ENCODE measurements around the gene FBXO36.
A peak's percentile ranks its signal among the peaks of the same experiment; 100 is the strongest.
"Not testable (repeated sequence)": the region's sequence is repeated elsewhere in the genome, so short reads cannot be mapped to it uniquely, and the experiment has no call there.

FBXO36 gene

DNA sequence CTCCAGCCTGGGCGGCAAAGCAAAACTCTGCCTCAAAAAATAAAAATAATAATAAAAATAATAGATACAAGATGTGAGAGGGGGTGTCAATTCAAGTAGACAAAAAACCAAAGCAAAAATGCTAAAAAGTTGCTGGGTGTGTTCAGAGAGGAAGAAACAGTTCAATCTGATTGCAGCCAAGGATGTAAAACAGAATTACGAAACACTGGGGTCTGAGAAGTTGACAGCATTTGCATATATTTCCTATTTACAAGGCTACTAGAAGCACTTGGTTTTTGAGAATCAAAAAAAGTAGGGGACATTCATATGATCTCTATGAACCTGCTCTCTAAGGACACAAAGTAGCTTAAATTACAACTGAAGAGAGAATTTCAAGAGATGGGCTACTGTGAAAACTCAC lies 8.1 kb upstream of the FBXO36 start:
- DNase-seq = no peak

DNA sequence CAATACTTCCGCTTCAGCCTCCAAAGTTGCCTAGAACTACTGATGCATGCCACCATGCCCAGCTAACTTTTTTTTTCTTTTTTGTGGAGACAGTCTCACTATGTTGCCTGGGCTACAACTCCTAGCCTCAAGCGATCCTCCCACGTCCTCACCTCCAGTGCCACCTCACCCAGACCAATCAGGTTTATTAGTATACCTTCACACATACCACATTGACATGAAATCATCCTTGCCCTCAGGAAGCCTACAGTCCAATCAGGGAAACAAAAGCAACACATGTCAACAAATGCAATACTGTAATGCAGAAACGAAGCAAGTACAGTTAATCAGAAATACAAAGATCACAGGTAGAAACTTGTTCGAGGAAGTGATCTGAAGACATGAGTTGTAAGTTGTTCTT lies 4.5 kb upstream of the FBXO36 start:
- no peak for DNase-seq

DNA sequence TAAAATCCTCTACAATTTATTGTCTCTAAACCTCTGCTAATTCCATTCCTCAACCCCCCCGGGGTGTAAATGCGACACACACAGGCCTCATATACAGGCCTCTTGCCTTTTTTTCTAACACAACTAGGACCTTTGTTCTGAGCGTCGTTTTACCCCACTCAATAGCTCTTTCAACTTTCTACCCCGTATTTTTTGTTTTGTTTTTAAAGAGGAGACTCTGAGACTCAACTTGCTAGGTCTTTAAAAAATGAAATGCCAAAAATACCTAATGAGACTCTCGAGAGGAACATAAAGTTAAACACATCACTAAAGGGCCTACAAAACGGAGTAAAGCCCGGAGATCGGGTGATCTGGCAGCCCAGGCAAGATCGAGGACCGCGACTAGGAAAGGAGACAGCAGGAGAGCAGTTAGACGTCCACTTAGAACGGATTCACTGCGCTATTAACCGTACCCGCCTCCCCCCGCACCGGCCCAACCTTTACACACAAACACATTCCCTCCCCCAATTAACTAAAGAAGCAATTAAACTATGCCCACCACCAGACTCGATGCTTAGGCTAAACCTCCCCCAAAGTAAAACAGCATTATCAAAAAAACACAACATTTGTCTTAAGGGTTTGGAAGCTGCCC lies 2.2 kb upstream of the FBXO36 start:
- peak; percentile 32 for DNase-seq

DNA sequence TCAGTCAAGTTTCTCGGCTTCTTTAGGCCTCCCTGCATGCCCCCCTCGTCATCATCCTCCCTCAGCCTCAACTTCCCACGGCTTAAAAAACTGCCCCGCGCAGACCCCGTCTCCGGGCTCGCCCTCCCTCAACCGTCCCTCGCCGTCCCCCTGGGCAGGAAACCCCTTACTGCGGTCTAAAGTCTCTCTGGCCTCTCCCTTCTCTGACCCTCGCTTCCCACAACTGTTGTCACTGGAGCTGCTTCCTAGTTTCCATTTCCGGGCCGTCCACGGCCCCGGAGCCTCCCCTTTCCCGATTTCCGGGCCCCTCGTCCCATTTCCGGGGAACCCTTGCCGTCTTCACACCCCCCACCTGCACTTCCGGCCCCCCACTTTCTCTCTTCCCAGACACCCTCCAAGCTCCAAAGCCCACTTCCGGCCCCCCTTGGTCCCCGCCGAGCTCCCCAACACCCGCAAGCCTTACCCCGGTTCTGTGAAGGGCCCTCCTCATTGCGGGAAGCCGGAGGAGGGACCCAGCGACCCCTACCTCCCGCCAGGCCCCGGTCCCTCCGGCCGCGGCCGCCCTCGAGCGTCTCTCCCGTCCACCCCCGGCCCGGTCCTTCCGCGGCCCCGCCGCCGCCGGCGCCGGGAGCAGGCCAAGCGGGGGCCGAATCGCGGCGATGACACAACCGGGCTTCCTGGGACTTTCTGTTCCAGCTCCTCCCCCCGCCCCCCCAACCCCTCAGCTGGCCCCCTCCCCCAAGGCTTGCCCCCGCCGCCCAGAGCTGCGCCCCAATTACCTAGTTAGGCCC lies 1.0 kb upstream of the FBXO36 start:
- DNase-seq = peak; percentile 74

DNA sequence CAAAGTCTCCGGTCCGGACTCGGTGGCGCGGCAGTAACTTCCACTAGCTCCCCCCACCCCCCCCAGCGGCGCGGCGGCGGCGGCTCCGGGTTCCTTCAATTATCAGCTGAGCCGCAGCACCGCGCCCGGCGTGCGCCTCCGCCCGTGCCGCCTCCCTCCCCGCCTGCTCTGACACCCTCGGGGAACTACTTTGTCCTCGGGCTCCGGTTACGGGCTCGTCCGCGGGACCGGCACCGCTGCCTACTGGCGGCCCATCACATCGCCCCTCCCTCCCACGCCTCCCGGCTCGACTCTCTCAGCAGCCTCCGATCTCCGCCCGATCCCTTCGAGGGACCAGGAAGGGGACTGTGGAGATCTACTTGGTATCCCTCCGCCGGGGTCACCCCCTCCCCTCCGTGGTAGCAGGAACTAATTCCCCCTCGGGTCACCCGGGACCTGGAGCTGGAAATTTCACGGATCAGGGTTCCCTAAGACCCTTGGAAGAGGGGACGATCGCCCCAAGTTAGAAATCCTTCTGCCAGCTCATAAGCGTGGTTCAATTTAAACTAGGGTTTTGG lies 333 bp upstream of the FBXO36 start, which contains the start of gene TRIP12:
Gene TRIP12, minus strand, starts transcription at position 118 of the 557 bp plus-strand sequence. CDS start 41,930 bp downstream, outside the sequence.
- peak; percentile 88 for DNase-seq

DNA sequence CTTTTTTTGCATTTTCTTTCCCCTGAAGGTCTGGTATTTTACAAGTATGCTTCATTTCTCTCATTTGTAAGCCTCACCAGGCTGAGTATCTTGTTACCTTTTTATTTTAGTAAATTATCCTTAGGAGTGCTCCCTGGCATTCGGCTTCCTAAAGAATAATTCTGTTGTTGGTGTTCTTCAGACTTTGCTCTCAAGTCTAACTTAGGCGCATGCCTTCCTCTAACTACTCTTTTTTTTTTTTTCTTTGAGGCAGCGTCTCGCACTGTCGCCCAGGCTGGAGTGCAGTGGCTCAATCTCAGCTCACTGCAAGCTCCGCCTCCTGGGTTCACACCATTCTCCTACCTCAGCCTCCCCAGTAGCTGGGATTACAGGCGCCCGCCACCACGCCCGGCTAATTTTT lies 2.2 kb downstream of the FBXO36 start:
- DNase-seq = not testable (repeated sequence)

DNA sequence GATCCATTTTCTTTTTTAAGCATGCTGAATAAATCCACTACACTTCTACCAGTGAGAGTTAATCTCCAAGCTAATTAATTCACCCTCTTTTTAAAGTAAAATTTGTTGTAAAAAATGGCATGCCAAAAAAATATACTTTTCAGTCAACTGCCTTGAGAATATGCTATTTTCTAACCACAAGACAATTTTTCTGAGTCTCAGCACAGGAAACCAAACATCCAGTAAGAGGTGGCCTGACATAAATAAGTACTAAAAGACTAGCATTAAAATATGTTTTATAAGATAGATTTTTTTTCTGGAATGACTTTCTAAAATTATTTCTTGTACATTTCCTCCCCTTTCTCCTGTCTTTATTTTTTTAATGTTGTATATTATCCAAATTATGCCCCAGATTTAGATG lies 2.9 kb downstream of the FBXO36 start:
- no peak for DNase-seq

DNA sequence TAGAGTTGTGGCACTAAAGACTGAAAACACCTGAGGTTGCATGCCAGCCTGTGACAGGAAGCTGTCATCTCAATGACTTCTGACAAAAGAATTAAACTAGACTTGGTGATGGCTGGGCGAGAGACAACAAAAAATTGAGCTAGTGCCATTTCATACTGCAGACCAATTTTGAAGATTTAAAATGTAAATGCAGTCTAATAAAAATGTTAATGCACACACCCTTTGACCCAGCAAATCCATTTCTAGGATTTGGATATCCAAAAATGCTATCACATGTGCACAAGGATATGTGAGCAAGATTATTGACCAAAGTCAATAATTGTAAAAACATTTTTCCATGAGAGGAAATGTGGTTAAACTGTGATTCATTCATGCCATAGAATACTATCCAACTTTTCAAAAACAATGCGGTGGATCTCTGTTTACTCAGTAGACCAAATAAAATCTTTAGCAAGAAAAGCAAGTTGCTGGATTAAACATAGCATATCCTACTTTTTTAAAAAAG lies 5.6 kb downstream of the FBXO36 start:
- DNase-seq = no peak

DNA sequence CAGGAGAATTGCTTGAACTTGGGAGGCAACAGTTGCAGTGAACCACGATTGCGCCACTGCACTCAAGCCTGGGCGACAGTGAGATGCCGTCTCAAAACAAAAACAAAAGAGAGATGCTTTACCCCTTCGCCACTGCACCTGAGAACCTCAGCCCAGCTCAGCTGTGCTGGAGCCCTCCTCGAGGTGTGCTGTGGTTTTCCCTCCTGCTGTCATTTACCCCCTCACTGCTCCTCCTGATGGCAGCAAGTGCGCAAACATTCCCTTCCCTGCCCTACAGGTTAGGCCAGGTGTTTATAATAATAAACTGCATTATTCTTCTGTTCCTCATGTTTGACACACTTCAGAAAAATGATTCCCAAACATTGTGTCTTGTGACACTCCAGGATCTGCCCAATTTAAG lies 8.4 kb downstream of the FBXO36 start:
- no peak for DNase-seq

DNA sequence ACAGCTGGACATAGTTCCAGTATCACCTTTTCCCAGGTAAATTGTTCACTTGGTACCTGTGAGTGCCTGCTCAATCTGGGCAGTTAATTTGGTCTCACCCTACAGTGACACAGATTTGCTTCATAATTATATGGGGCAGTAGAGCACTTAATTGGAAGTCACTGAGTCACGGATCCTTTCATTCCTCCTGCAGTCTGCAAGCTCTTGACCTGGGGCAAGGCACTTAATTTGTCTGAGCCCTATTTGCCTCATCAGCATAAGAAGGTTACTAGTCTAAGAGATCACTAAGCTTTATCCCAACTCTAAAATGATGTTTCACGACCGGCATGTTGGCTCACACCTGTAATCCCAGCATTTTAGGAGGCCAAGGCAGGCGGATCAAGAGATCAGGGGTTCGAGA lies 8.9 kb downstream of the FBXO36 start:
- DNase-seq = no peak

DNA sequence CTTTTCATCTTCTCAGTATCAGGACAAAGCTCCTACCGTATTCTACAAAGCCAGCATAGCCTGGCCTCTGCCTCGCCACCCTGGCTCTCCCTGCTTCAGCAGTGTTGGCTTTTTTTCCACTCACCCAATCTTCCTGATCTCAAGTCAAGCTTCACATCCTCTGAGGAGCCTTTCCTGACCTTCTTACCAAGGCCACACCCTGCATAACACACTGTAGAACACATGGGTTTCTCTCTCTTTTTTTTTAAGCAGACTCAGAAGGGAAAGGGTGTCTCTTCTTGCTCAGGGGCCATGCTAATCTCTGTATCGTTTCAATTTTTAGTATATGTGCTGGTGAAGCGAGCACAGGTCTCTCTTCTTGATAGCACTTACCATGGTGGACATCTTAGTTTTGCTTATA lies 15.2 kb downstream of the FBXO36 start:
- no peak for DNase-seq

DNA sequence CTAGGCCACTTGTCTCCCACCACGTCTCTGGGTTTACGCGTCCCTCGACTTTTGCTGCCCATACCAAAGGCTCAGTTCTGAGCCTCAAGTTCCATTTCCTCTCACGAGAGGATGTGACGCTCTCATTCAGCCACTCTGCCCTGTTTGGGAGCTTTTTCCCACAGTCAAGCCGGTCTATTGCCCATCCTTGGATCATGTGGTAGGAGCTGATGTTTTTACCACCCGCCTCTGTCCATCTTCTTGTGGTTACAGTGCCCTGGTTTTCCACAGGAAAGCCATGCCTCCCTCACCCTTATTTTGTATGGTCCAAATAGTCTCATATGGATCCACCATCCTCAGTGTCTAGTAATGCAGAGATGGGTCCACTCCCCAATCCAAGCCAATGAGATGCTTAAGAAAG lies 20.4 kb downstream of the FBXO36 start:
- DNase-seq = no peak

DNA sequence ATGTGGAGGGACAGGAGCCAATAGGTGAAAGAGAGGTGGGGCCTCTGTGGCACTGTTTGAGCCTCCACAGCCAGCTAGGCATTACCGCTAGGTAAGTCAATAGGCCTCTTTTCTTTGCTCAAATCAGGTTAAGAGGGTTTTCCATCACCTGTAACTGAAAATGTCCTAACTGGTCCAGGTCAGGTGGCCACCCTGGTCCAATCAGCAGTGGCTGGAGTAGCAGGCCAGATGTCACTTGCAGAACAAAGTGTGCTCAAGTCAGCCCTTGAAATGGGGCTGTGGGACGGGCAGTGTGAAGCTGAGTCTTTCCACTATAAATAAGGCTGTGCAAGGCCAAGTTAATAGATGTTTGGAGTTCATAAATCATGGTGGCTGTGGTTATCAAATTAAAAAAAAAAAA lies 20.9 kb downstream of the FBXO36 start:
- DNase-seq = no peak

DNA sequence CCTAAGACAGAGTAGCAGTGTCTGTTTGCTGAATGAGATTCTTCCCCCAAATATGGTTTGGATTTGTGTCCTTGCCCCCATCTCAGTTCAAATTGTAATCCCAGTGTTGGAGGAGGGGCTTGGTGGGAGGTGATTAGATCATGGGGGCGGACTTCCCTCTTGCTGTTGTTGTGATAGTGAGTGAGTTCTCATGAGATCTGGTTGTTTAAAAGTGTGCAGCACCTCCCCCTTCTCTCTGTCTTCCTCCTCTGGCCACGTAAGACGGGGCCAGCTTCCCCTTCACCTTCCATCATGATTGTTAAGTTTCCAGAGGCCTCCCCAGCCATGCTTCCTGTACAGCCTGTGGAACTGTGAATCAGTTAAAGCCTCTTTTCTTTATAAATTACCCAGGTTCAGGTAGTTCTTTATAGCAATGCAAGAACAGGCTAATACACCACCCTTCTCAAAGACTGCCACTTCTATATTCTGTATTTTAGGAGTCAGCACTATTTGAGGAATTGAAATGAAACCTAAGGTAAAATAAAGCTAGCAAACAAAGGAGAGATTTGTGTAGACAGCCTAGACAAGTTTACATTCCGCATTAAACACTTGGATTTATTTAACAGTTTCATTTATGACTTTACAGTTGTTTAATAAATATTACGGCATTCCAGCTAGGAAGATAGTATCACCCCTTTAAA lies 21.6 kb downstream of the FBXO36 start:
- no peak for DNase-seq

DNA sequence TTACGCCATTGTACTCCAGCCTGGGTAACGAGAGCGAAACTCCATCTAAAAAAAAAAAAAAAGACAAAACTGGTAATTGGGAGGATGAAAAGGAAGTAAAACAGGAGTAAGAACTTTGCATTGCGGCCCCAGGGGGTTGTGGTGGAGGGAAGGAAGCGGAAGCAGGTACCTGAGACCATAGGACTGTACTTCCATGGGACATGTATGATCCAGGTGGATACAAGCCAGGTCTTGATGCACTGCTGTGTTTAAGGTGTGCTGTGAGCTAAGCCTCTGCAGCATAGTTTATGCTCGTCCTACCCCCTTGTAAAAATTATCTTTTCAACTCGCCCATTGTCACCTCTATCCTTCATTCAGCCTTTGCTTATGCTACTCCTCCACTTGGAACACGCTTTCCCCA lies 23.7 kb downstream of the FBXO36 start:
- no peak for DNase-seq

DNA sequence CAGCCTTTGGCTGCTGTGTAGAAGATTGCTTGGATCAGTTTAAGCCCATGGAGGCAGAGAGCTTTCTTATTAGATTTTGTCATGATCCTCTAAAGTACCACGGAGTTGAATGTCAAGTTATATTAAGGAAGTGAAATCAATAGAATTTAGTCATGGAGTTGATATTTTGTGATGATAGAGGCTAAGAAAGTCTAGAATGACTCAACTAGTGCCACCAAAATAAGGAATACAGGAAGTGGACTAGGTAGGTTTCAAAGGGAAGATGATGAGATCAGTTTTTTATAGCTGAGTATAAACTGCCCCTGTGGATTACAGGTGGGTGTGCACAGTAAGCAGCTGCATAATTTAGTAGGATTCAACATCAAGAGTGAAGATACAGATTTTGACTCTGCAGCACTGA lies 25.2 kb downstream of the FBXO36 start:
- no peak for DNase-seq

DNA sequence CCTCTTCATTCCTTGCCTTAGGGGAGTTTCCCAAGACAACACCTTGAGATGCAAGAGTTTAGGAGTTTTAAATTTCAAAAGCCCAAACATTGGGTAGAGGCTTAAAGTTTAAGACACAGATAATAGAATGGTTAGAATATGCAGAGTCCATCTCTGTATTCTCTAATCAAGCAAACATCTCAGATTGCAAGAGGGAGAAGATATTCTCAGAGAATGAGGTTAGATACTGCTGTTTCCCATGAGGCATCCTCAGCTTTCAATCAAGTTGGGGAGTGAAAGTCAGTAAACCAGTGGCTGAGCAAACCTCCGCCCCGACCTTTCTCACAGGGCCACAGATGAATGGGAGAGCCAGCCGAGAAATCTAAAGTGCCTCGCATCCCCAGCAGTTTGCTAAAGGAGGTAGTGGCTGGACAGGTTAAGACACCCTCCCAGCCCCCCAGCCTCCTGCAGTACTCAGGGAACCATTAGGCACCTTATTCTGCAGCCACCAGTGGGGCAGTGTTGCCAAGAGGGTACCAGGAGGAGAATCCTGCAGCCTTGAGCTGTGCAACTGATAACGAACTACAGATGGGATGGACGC lies 30.0 kb downstream of the FBXO36 start:
- DNase-seq = no peak

DNA sequence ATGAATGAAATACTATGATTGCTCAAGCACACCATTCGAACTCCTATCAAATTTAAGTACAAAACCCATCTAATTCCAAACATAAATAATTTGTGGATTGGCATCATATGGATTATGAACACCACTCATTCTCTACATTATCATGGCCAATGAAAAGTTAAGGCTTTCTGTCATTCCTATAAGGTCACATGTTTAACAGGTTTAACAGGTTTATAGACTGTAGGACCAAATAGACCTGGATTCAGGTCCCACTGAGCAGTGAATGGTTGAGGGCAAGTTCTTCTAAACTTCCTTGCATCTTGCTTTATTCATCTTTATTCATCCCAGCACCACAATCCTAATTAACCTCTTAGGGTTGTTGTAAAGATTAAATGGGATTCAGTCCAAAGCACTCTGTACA lies 33.4 kb downstream of the FBXO36 start:
- DNase-seq = no peak

DNA sequence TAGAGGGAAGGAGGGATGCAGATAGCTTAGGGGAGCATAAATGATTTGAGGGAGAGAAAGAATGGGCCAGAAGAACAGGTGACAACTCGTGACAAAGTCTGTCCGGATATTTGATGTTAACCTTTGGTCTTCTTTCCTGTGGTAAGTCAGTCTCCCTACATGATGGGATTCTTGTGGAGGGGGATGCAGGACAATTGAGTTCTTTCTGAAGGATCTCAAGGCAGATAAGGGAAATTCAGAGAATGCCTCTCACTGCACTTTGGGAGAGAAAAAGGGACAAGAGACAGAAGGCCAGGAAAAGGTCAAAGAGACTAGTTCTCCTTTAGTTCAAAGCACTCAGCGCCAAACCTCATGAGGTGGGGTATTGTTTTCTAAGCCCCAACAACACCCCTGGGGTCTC lies 34.2 kb downstream of the FBXO36 start:
- DNase-seq = no peak

DNA sequence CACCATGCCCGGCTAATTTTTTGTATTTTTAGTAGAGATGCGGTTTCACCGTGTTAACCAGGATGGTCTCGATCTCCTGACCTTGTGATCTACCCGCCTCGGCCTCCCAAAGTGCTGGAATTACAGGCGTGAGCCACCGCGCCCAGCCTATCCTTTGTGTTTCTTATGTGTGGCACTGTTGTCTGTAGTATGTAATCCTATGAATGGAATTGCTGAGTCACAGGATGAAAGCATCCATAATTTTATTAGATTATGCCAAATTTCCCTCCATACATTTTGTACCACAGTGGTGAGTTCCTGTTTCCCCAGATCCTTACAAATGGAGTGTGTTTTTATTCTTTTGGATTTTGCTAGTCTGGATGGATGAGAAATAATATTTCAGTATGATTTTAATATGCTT lies 41.3 kb downstream of the FBXO36 start:
- not testable (repeated sequence) for DNase-seq

DNA sequence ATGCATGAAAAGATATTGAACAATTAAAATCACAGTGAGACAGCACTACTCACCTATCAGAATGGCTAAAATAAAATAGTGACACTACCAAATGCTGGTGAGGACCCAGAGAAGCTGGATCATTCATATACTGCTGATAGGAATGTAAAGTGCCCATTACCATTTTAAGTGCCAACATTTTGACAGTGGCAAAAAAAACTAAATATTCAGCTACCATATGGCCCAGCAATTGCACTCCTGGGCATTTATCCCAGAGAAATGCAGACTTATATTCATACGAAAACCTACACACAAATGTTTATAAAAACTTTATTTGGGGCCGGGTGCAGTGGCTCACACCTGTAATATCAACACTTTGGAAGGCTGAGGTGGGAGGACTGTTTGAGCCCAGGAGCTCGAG lies 47.6 kb downstream of the FBXO36 start:
- DNase-seq = no peak

DNA sequence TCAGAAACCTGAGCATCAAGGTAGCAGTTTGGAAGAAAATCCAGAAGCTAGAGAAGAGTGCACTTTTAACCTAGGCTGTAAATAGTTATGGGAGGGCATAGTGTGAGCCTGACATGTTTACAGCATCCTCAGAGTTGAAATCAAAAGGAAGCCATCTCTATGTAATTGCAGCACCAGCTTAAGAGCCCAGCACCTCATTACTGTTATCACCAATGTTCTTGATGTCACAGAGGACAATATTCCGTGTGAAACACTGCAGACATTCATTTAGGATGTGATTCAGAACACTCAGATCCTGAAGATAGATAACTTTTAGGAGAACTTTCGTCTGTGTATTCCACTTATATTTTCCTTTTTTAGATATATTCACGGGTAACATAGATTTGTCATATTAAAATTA lies 48.1 kb downstream of the FBXO36 start:
- no peak for DNase-seq

DNA sequence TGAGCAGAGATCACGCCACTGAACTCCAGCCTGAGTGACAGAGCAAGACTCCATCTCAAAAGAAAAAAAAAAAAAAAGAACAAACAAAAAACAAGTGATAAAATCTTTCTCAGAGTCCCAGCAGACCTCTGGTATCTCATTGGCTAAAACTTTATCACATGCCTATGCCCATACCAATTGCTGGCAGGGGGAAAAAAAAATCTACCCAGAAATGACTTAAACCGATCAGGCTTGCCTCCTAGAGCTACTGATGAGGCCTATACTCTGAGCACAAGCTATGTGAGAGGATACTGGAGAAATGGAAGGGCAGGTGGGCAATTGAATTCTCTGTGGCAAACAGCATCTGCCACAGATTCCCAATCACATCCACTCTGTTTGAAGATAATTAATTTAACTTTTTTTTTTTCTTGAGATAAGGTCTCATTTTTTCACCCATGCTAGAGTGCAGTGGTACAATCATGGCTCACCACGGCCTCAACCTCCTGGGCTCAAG lies 49.0 kb downstream of the FBXO36 start:
- DNase-seq = no peak
